Left lung (tissue), 10 donors: ENCODE results near the gene IFITM2. TPM values are rescaled to one million over a fixed set of nuclear protein-coding genes. Genes with fewer than 3 reads are reported as not detected.

Source experiments
- ATAC-seq: fragments of 200-7000 bp; cut with Tn5 transposase; one replicate; pipeline ENCODE4 v1.9.1; 2020; ENCODE audit warnings: moderate library complexity
- DNase-seq, 4 donors: peaks; one replicate each; pipeline ENCODE4 v3.0.0-alpha.2; 2013 to 2020
- H3K27ac ChIP-seq, 2 donors: fragments of 200-600 bp; sonication (generic) in 1 of 2; one replicate each; pipeline versions ENCODE4 v1.5.0 to v1.8.0; 2020 to 2021
- H3K27me3 ChIP-seq, 2 donors: fragments of 200-600 bp; sonication (generic) in 1 of 2; one replicate each; pipeline versions ENCODE4 v1.5.0 to v1.8.0; 2020 to 2021
- H3K36me3 ChIP-seq, 2 donors: fragments of 200-600 bp; sonication (generic) in 1 of 2; one replicate each; pipeline versions ENCODE4 v1.5.0 to v1.8.0; 2020 to 2021
- H3K4me1 ChIP-seq, 2 donors: fragments of 200-600 bp; one replicate each; pipeline ENCODE4 v1.8.0; 2021
- H3K4me3 ChIP-seq, 2 donors: fragments of 200-600 bp; sonication (generic) in 1 of 2; one replicate each; pipeline versions ENCODE4 v1.5.0 to v1.8.0; 2020 to 2021; ENCODE audit warnings: mild to moderate bottlenecking in 1 of 2
- H3K9me3 ChIP-seq, 2 donors: fragments of 200-600 bp; sonication (generic) in 1 of 2; one replicate each; pipeline versions ENCODE4 v1.5.0 to v1.8.0; 2020 to 2021
- CTCF ChIP-seq, 2 donors: fragments of 200-600 bp; sonication (generic) in 1 of 2; IDR thresholded peaks; one replicate each; pipeline versions ENCODE4 v1.5.0 to v1.8.0; 2021; ENCODE audit warnings: antibody characterized with exemption in 2 of 2
- intact Hi-C, 2 donors: fragments of 100-400 bp; cut with DNase I; formaldehyde crosslinking; loops; one replicate each; pipeline versions ENCODE4 v1.11.2 to v1.14.2; 2022
- polyA plus RNA-seq, 6 donors: library from polyadenylated mRNA; unstranded; fragments of 120-200 nt; gene quantifications; one replicate each; pipeline ENCODE4 v1.2.1, GENCODE V29; 2013; ENCODE audit not compliant: insufficient read length in 6 of 6
- total RNA-seq, 2 donors: library from RNA; stranded (reverse); fragmentation: NEBNext Ultra II Directional; extraction: Animal tissue kit (Norgen Biotek cat#: 25700); gene quantifications; one replicate each; pipeline ENCODE4 v1.2.1, GENCODE V29; 2021
- donor health status: DM: no; HTN: yes; CAD: no.
- donor health status: DM: no; HTN: no; CAD: no.

The IFITM2 gene
- total and polyA plus RNA-seq, 8 donors, result 106 to 886 (median 162) TPM

- intact Hi-C loops, result no loop called here
- peak in 3 of 4 donors; percentile 65 to 98 (median 83) for DNase-seq
Observed at GRCh38 chr11:288478-289397, 18.9 kb upstream of the IFITM2 start, which contains the start of gene PGGHG. PGGHG (plus strand) TSS chr11:289126; CDS start chr11:289817, 691 bp downstream.

GRCh38 chr11:289398-289711, 18.3 kb upstream of the IFITM2 start:
- DNase-seq, result no peak
- ATAC-seq, result no peak
- H3K27ac ChIP-seq, result peak overlapping the region; percentile 33 to 77

More at GRCh38 chr11:288478-289397, 18.9 kb upstream of the IFITM2 start, which contains the start of gene PGGHG:
- ATAC-seq, result peak; percentile 92
- peaks cover 0 to 31% of the 10 kb centered on the region in 2 donors for H3K27me3 ChIP-seq
- H3K4me1 ChIP-seq, result peaks cover 4 to 24% of the 10 kb centered on the region in 2 donors
- H3K27ac ChIP-seq, result peak within 1 kb of the TSS; percentile 33 to 77
- no peaks in the 10 kb centered on the region for H3K9me3 ChIP-seq
- H3K36me3 ChIP-seq, result peaks cover 0 to 31% of the 10 kb centered on the region in 2 donors
- TF ChIP-seq CTCF (IDR thresholded peaks at IDR 0.05), result no peak
- H3K4me3 ChIP-seq, result peak within 1 kb of the TSS; percentile 57 to 79

GRCh38 chr11:289712-290620, 17.6 kb upstream of the IFITM2 start:
- TF ChIP-seq CTCF (IDR thresholded peaks at IDR 0.05), result no peak
- ATAC-seq (no peak), DNase-seq (peak in 2 of 4 donors; percentile 33 to 78)
- Histone ChIP-seq H3K27me3 (peaks cover 0 to 18% of the 10 kb centered on the region in 2 donors), H3K36me3 (peaks cover 0 to 44% of the 10 kb centered on the region in 2 donors), H3K27ac (peak overlapping the region in 1 of 2 donors; percentile 77), H3K4me3 (peak overlapping the region; percentile 24 to 79), H3K4me1 (peaks cover 4 to 24% of the 10 kb centered on the region in 2 donors), H3K9me3 (no peaks in the 10 kb centered on the region)
- intact Hi-C loops, result no loop called here

More at GRCh38 chr11:289398-289711, 18.3 kb upstream of the IFITM2 start:
- peak overlapping the region; percentile 24 to 79 for H3K4me3 ChIP-seq
- no peak for TF ChIP-seq CTCF (IDR thresholded peaks at IDR 0.05)
- peaks cover 0 to 25% of the 10 kb centered on the region in 2 donors for H3K27me3 ChIP-seq
- intact Hi-C loops, result no loop called here
- peaks cover 0 to 38% of the 10 kb centered on the region in 2 donors for H3K36me3 ChIP-seq
- no peaks in the 10 kb centered on the region for H3K9me3 ChIP-seq
- H3K4me1 ChIP-seq, result peaks cover 4 to 24% of the 10 kb centered on the region in 2 donors

GRCh38 chr11:290621-291231, 16.9 kb upstream of the IFITM2 start:
- no peaks in the 10 kb centered on the region for H3K9me3 ChIP-seq
- H3K27ac ChIP-seq, result no peak overlapping the region
- H3K4me1 ChIP-seq, result peaks cover 4 to 24% of the 10 kb centered on the region in 2 donors
- DNase-seq (peak in 2 of 4 donors; percentile 30 to 67), ATAC-seq (no peak)
- TF ChIP-seq CTCF (IDR thresholded peaks at IDR 0.05), result no peak
- H3K36me3 ChIP-seq, result peaks cover 0 to 51% of the 10 kb centered on the region in 2 donors
- peaks cover 0 to 16% of the 10 kb centered on the region in 2 donors for H3K27me3 ChIP-seq
- H3K4me3 ChIP-seq, result no peak overlapping the region
- intact Hi-C loops, result no loop called here
